ENCODE results near the gene IGFL3. TPM values are rescaled to one million over a fixed set of nuclear protein-coding genes. Genes with fewer than 3 reads are reported as not detected.

IGFL3 gene
- polyA plus RNA-seq, 1 of the 3 experiments (the other 2 are of a cell fraction) = not detected

DNA sequence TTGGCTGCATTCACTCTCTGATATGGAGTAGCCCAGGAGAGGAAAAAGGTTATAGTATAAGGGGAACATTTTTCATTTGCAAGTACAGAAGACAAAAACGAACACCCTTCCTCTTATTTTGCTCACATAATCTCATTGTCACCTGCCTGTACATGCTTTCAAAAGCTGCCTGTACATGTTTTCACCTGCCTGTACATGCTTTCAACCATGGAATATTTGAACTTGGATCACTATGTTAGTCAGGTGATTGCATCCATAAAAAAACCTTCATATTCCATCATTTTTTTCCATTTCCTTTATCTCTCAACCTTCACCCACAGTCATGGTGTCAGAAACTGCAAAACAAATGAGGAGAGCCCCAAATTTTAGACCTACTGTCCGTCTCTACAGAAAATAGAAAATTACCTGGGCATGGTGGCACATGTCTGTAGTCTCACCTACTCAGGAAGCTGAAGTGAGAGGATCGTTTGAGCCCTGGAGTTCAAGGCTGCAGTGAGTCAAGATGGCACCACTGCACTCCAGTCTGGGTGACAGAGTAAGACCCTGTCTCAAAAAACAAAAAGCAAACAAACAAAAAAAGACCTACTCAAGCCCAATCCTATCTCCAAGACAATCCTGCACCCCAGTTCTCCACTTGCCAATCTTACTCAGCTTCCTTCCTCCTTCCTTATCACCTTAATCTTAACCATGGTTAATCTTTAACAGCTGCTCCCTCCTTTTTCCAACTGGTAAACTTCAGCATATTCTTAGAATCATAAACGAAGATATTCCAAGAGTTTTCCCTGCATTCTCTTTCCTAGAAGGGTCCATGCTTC lies 35.1 kb upstream of the IGFL3 start:
- H3F3A ChIP-seq (replicated peaks; ENCODE audit: insufficient read depth) = peaks cover 5% of the 10 kb centered on the region

DNA sequence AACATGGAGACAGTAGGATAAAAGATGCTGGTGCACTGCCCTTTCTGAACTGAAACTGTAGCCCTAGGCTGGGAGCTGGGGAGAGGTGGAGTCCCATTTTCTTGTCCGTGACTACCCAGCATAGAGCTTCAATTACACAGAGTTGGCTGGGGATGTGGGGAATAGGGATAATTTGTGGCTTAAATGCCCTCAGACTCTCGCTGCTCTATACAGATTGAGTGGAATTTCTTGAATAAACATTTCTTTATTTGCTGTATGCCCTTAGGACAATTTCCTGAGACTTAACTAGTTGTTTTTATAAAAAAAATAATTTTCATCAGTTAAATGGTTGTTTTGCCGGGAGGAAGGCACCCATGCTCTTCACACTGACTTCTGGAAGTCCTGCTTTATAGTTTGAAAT lies 30.7 kb upstream of the IGFL3 start:
- no peaks in the 10 kb centered on the region for H3K27me3 ChIP-seq (ENCODE audit: insufficient read depth)
- ChIA-PET CTCF (no interaction called here), POLR2A (no interaction called here)
- TF ChIP-seq MAX (IDR thresholded peaks at IDR 0.05; ENCODE audit: low read depth) = no peak
- TF ChIP-seq ELF1 (IDR thresholded peaks at IDR 0.05) = no peak
- no peak for TF ChIP-seq FOSL2 (IDR thresholded peaks at IDR 0.05; ENCODE audit: borderline replicate concordance, low read depth)
- TF ChIP-seq SIN3A (IDR thresholded peaks at IDR 0.05; ENCODE audit: borderline replicate concordance, low read depth, low read length) = no peak
- TF ChIP-seq EZH2phosphoT487 (IDR thresholded peaks at IDR 0.05; ENCODE audit: borderline replicate concordance, low read depth) = no peak
- TF ChIP-seq YY1 (IDR thresholded peaks at IDR 0.05; ENCODE audit: low read depth) = no peak
- TF ChIP-seq JUND (IDR thresholded peaks at IDR 0.05) = no peak
- TF ChIP-seq, protein P1, sequence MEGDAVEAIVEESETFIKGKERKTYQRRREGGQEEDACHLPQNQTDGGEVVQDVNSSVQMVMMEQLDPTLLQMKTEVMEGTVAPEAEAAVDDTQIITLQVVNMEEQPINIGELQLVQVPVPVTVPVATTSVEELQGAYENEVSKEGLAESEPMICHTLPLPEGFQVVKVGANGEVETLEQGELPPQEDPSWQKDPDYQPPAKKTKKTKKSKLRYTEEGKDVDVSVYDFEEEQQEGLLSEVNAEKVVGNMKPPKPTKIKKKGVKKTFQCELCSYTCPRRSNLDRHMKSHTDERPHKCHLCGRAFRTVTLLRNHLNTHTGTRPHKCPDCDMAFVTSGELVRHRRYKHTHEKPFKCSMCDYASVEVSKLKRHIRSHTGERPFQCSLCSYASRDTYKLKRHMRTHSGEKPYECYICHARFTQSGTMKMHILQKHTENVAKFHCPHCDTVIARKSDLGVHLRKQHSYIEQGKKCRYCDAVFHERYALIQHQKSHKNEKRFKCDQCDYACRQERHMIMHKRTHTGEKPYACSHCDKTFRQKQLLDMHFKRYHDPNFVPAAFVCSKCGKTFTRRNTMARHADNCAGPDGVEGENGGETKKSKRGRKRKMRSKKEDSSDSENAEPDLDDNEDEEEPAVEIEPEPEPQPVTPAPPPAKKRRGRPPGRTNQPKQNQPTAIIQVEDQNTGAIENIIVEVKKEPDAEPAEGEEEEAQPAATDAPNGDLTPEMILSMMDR (IDR thresholded peaks at IDR 0.05) = no peak
- H3K4me2 ChIP-seq = no peak overlapping the region
- no peaks in the 10 kb centered on the region for H4K20me1 ChIP-seq (ENCODE audit: insufficient read depth)
- no peaks in the 10 kb centered on the region for H3K79me2 ChIP-seq (ENCODE audit: insufficient read depth)
- no peaks in the 10 kb centered on the region for H3K9me3 ChIP-seq
- peaks cover 2% of the 10 kb centered on the region for H3F3A ChIP-seq (replicated peaks; ENCODE audit: insufficient read depth)
- DNase-seq = no peak
- H2AFZ ChIP-seq (ENCODE audit: low read depth) = no peak overlapping the region
- no peak overlapping the region for H3K4me3 ChIP-seq (ENCODE audit: low read depth in 2 of 2, low read length in 1 of 2)
- peaks cover 0 to 7% of the 10 kb centered on the region in 2 experiments for H3K36me3 ChIP-seq (replicated peaks in 1 of 2; ENCODE audit: control insufficient read depth in 1 of 2, insufficient read depth in 2 of 2, low read length in 1 of 2)
- H3K27ac ChIP-seq (ENCODE audit: low read depth in 2 of 2, low read length in 1 of 2) = no peak overlapping the region
- WGBS (ENCODE audit: low lambda C conversion rate) = 30% methylated on average over 3 of the region's 3 CpGs
- no peaks in the 10 kb centered on the region for H3K9me2 ChIP-seq
- no peak overlapping the region for H3K9ac ChIP-seq
- H3K4me1 ChIP-seq (ENCODE audit: control insufficient read depth in 1 of 2, insufficient read depth in 2 of 2, low read depth in 1 of 2, low read length in 1 of 2) = no peaks in the 10 kb centered on the region

More for the DNA sequence above, 35.1 kb upstream of the IGFL3 start:
- H3K4me3 ChIP-seq (ENCODE audit: low read depth in 2 of 2, low read length in 1 of 2) = no peak overlapping the region
- no peak overlapping the region for H3K4me2 ChIP-seq
- no peaks in the 10 kb centered on the region for H3K27me3 ChIP-seq (ENCODE audit: insufficient read depth)
- peaks cover 14% of the 10 kb centered on the region for H3K9me3 ChIP-seq
- no peaks in the 10 kb centered on the region for H3K79me2 ChIP-seq (ENCODE audit: insufficient read depth)
- DNase-seq = no peak
- no peak overlapping the region for H3K9ac ChIP-seq
- ChIA-PET POLR2A (no interaction called here), CTCF (interaction anchor here (1.3 kb wide), 2 partner anchors 17 to 29 kb away, joined by 3 read pairs; no protein-coding TSS in a partner anchor)
- no peaks in the 10 kb centered on the region for H4K20me1 ChIP-seq (ENCODE audit: insufficient read depth)
- no peak for TF ChIP-seq TCF12 (IDR thresholded peaks at IDR 0.05)
- no peak for TF ChIP-seq EP300 (IDR thresholded peaks at IDR 0.05; ENCODE audit: borderline replicate concordance in 1 of 2, low read depth in 1 of 2, low read length in 1 of 2)
- H3K27ac ChIP-seq (ENCODE audit: low read depth in 2 of 2, low read length in 1 of 2) = no peak overlapping the region
- no peak overlapping the region for H2AFZ ChIP-seq (ENCODE audit: low read depth)
- H3K36me3 ChIP-seq (replicated peaks in 1 of 2; ENCODE audit: control insufficient read depth in 1 of 2, insufficient read depth in 2 of 2, low read length in 1 of 2) = peaks cover 0 to 32% of the 10 kb centered on the region in 2 experiments
- no peaks in the 10 kb centered on the region for H3K4me1 ChIP-seq (ENCODE audit: control insufficient read depth in 1 of 2, insufficient read depth in 2 of 2, low read depth in 1 of 2, low read length in 1 of 2)
- H3K9me2 ChIP-seq = no peaks in the 10 kb centered on the region
- 19% methylated on average over 4 of the region's 4 CpGs for WGBS (ENCODE audit: low lambda C conversion rate)

Data from SK-N-SH (cell line).